H1 (cell line): ENCODE measurements around the gene NIPAL1.

Experiments used
- BCL11A ChIP-seq, 2 experiments: IDR thresholded peaks; one replicate each; pipeline ENCODE4 v1.6.1; 2011; ENCODE audit warnings: low read depth in 2 of 2, low read length in 2 of 2, mild to moderate bottlenecking in 2 of 2
- CBX5 ChIP-seq: fragments of 300-800, 300-1000 bp; sonication (generic); IDR thresholded peaks from 2 replicates; pipeline ENCODE4 v1.7.1; 2016; ENCODE audit warnings: antibody characterized with exemption, low read length, low read depth
- CTCF ChIP-seq, 3 experiments: IDR thresholded peaks; 1 replicate in 2 of 3; 2 replicates in 1 of 3; pipeline versions ENCODE4 v1.5.1 to v1.6.1; 2011; ENCODE audit warnings: low read length in 3 of 3, mild to moderate bottlenecking in 3 of 3, inconsistent platforms in 2 of 3, low read depth in 1 of 3, moderate library complexity in 1 of 3; ENCODE audit not compliant: insufficient read depth in 1 of 3; ENCODE audit errors: control extremely low read depth in 1 of 3
- EP300 ChIP-seq, 2 experiments: IDR thresholded peaks; 1 replicate in 1 of 2; 2 replicates in 1 of 2; pipeline ENCODE4 v1.6.1; 2011 to 2012; ENCODE audit warnings: low read depth in 2 of 2, low read length in 2 of 2, mild to moderate bottlenecking in 2 of 2, borderline replicate concordance in 1 of 2, inconsistent platforms in 1 of 2, moderate library complexity in 1 of 2
- EZH2 ChIP-seq: fragments of 200-600 bp; sonication (generic); IDR thresholded peaks from 2 replicates; pipeline ENCODE4 v1.7.1; 2012; ENCODE audit warnings: low read depth, mild to moderate bottlenecking, moderate library complexity, low read length, inconsistent platforms; ENCODE audit not compliant: severe bottlenecking
- JUN ChIP-seq: IDR thresholded peaks from 2 replicates; pipeline ENCODE4 v1.6.1; 2011; ENCODE audit warnings: low read depth, mild to moderate bottlenecking, improper control_type of control experiment, low read length
- KDM5A ChIP-seq: fragments of 200-600 bp; IDR thresholded peaks from 2 replicates; pipeline ENCODE4 v1.7.1; 2012; ENCODE audit warnings: mild to moderate bottlenecking, low read length, inconsistent platforms, mixed read lengths
- POLR2A ChIP-seq, 2 experiments: IDR thresholded peaks; 1 replicate in 1 of 2; 2 replicates in 1 of 2; pipeline ENCODE4 v1.6.1; 2011; ENCODE audit warnings: low read depth in 2 of 2, low read length in 2 of 2, mild to moderate bottlenecking in 2 of 2; ENCODE audit errors: control extremely low read depth in 1 of 2
- SAP30 ChIP-seq: fragments of 300-600 bp; sonication (generic); IDR thresholded peaks from 2 replicates; pipeline ENCODE4 v1.7.1; 2012; ENCODE audit warnings: low read length, moderate library complexity, mild to moderate bottlenecking, inconsistent platforms; ENCODE audit not compliant: insufficient read depth, insufficient replicate concordance
- SIN3A ChIP-seq, 2 experiments: IDR thresholded peaks in 1 of 2; conservative IDR thresholded peaks in 1 of 2; 2 replicates each; pipeline ENCODE4 v1.6.1; 2011 to 2012; ENCODE audit warnings: low read length in 2 of 2, improper control_type of control experiment in 1 of 2, low read depth in 1 of 2, mild to moderate bottlenecking in 1 of 2

- TF ChIP-seq SIN3A (conservative IDR thresholded peaks at IDR 0.05 in 1 of 2, IDR thresholded peaks at IDR 0.05 in 1 of 2; ENCODE audit: low read depth in 1 of 2, low read length in 2 of 2) (no peak), CTCF (IDR thresholded peaks at IDR 0.05; ENCODE audit: control extremely low read depth in 1 of 3, insufficient read depth in 1 of 3, low read depth in 1 of 3, low read length in 3 of 3) (no peak), SAP30 (no peak), POLR2A (IDR thresholded peaks at IDR 0.05; ENCODE audit: control extremely low read depth in 1 of 2, low read depth in 2 of 2, low read length in 2 of 2) (no peak), EZH2 (no peak), JUN (no peak), EP300 (IDR thresholded peaks at IDR 0.05; ENCODE audit: borderline replicate concordance in 1 of 2, low read depth in 2 of 2, low read length in 2 of 2) (no peak), KDM5A (no peak), BCL11A (IDR thresholded peaks at IDR 0.05; ENCODE audit: low read depth in 2 of 2, low read length in 2 of 2) (no peak), CBX5 (no peak)
Measured at GRCh38 chr4:48028696-48029095, 12.1 kb downstream of the NIPAL1 start.
